SK-N-SH treated with all-trans-retinoic acid at 6 μM for 48 hours (cell line): ENCODE data around the gene RAMACL.

ENCODE experiments used
- ATAC-seq: fragments of 200-7000 bp; cut with Tn5 transposase; 3 replicates; pipeline ENCODE4 v1.9.1; 2020; ENCODE audit warnings: mild to moderate bottlenecking, moderate library complexity
- ARNTL ChIP-seq: fragments of 450-650 bp; formaldehyde crosslinking; IDR thresholded peaks from 2 replicates; pipeline ENCODE4 v1.5.0; 2020; ENCODE audit warnings: low read depth, mild to moderate bottlenecking, moderate library complexity, borderline replicate concordance
- BACH2 ChIP-seq: fragments of 250-450 bp; sonication (Bioruptor Pico); IDR thresholded peaks from 2 replicates; pipeline ENCODE4 v1.9.0; 2021; ENCODE audit warnings: mild to moderate bottlenecking, borderline replicate concordance
- CREB5 ChIP-seq: fragments of 250-450 bp; sonication (Bioruptor Pico); IDR thresholded peaks from 2 replicates; pipeline ENCODE4 v1.5.1; 2020; ENCODE audit warnings: low read depth, mild to moderate bottlenecking, moderate library complexity
- ESRRG ChIP-seq: fragments of 250-450 bp; sonication (Bioruptor Pico); IDR thresholded peaks from 2 replicates; pipeline ENCODE4 v1.6.1; 2021; ENCODE audit warnings: mild to moderate bottlenecking
- GLIS3 ChIP-seq: fragments of 250-450 bp; sonication (Bioruptor Pico); IDR thresholded peaks from 2 replicates; pipeline ENCODE4 v1.5.0; 2020; ENCODE audit warnings: mild to moderate bottlenecking, moderate library complexity
- ISL1 ChIP-seq: fragments of 250-450 bp; sonication (Bioruptor Pico); IDR thresholded peaks from 2 replicates; pipeline ENCODE4 v2.1.2; 2022; ENCODE audit warnings: mild to moderate bottlenecking, moderate library complexity
- OSR1 ChIP-seq: fragments of 250-450 bp; sonication (Bioruptor Pico); IDR thresholded peaks from 2 replicates; pipeline ENCODE4 v1.8.0; 2022; ENCODE audit warnings: moderate library complexity, mild to moderate bottlenecking, inconsistent platforms
- PATZ1 ChIP-seq: fragments of 250-450 bp; sonication (Bioruptor Pico); IDR thresholded peaks from 2 replicates; pipeline ENCODE4 v1.8.0; 2020; ENCODE audit warnings: mild to moderate bottlenecking, moderate library complexity, borderline replicate concordance
- POU6F1 ChIP-seq: fragments of 250-450 bp; sonication (Bioruptor Pico); IDR thresholded peaks from 2 replicates; pipeline ENCODE4 v1.8.0; 2021; ENCODE audit warnings: low read depth, mild to moderate bottlenecking, moderate library complexity, borderline replicate concordance
- PPARA ChIP-seq: fragments of 250-450 bp; sonication (Bioruptor Pico); IDR thresholded peaks from 2 replicates; pipeline ENCODE4 v1.5.0; 2020; ENCODE audit warnings: mild to moderate bottlenecking, borderline replicate concordance
- RARB ChIP-seq: fragments of 250-450 bp; sonication (Bioruptor Pico); IDR thresholded peaks from 2 replicates; pipeline ENCODE4 v1.8.0; 2021; ENCODE audit warnings: mild to moderate bottlenecking, moderate library complexity
- SNAI2 ChIP-seq: fragments of 250-450 bp; sonication (Bioruptor Pico); IDR thresholded peaks from 2 replicates; pipeline ENCODE4 v1.5.0; 2020; ENCODE audit warnings: mild to moderate bottlenecking, moderate library complexity
- TCF4 ChIP-seq: fragments of 250-450 bp; sonication (Bioruptor Pico); IDR thresholded peaks from 2 replicates; pipeline ENCODE4 v1.8.0; 2021; ENCODE audit warnings: mild to moderate bottlenecking, moderate library complexity, borderline replicate concordance
- TOX ChIP-seq: fragments of 250-450 bp; sonication (Bioruptor Pico); IDR thresholded peaks from 2 replicates; pipeline ENCODE4 v1.8.0; 2021; ENCODE audit warnings: mild to moderate bottlenecking, moderate library complexity, borderline replicate concordance
- ZC3H10 ChIP-seq: fragments of 250-450 bp; sonication (Bioruptor Pico); IDR thresholded peaks from 2 replicates; pipeline ENCODE4 v1.5.1; 2021; ENCODE audit warnings: mild to moderate bottlenecking, moderate library complexity
- ZFP3 ChIP-seq: fragments of 250-450 bp; sonication (Bioruptor Pico); IDR thresholded peaks from 2 replicates; pipeline ENCODE4 v1.5.0; 2020; ENCODE audit warnings: mild to moderate bottlenecking, moderate library complexity
- ZFP30 ChIP-seq: fragments of 450-650 bp; formaldehyde crosslinking; IDR thresholded peaks from 2 replicates; pipeline ENCODE4 v1.5.0; 2022; ENCODE audit warnings: mild to moderate bottlenecking, moderate library complexity
- ZNF565 ChIP-seq: fragments of 450-650 bp; formaldehyde crosslinking; conservative IDR thresholded peaks from 2 replicates; pipeline ENCODE4 v1.5.0; 2020; ENCODE audit warnings: low read depth, mild to moderate bottlenecking, moderate library complexity
- ZNF70 ChIP-seq: fragments of 450-650 bp; formaldehyde crosslinking; IDR thresholded peaks from 2 replicates; pipeline ENCODE4 v1.5.0; 2020; ENCODE audit warnings: mild to moderate bottlenecking, moderate library complexity
- ZNF8 ChIP-seq: fragments of 450-650 bp; formaldehyde crosslinking; IDR thresholded peaks from 2 replicates; pipeline ENCODE4 v1.5.0; 2020; ENCODE audit warnings: mild to moderate bottlenecking, moderate library complexity
- TF ChIP-seq, protein P1 (sequence below): fragments of 250-450 bp; sonication (Bioruptor Pico); IDR thresholded peaks from 2 replicates; pipeline ENCODE4 v1.5.0; 2020; ENCODE audit warnings: mild to moderate bottlenecking, moderate library complexity
- TF ChIP-seq, protein P2 (sequence below): fragments of 250-450 bp; sonication (Bioruptor Pico); IDR thresholded peaks from 2 replicates; pipeline ENCODE4 v1.5.1; 2021; ENCODE audit warnings: mild to moderate bottlenecking, moderate library complexity

Gene RAMACL

DNA sequence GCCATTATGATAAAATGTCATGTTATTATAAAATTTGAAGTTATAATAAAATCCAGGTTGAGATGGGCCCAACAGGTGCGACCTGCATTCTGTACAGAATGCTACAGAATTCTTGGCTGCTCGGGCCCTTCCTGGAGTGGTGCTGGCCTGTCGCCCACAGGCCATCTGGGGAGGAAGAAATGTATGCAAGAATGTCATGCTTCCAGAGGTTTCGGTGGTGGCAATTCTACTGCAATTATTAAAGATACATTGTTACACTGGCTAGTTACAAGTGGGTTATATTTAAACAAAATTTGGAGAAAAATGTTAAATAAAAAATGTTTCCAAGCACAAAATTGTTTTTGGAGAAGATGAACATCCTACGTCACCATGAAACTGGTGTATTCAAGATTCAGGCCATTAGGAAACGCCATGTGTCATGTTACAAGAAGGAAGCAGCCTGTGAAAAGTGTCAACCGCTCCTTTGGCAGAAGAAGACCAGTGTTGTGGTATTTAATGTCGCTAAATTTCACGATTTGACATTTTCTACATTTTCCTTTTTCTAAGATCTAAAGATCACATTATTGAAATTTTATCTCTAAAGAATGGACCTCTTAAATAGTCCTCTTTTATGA, 7.1 kb downstream of the RAMACL start:
- TF ChIP-seq, protein P1, sequence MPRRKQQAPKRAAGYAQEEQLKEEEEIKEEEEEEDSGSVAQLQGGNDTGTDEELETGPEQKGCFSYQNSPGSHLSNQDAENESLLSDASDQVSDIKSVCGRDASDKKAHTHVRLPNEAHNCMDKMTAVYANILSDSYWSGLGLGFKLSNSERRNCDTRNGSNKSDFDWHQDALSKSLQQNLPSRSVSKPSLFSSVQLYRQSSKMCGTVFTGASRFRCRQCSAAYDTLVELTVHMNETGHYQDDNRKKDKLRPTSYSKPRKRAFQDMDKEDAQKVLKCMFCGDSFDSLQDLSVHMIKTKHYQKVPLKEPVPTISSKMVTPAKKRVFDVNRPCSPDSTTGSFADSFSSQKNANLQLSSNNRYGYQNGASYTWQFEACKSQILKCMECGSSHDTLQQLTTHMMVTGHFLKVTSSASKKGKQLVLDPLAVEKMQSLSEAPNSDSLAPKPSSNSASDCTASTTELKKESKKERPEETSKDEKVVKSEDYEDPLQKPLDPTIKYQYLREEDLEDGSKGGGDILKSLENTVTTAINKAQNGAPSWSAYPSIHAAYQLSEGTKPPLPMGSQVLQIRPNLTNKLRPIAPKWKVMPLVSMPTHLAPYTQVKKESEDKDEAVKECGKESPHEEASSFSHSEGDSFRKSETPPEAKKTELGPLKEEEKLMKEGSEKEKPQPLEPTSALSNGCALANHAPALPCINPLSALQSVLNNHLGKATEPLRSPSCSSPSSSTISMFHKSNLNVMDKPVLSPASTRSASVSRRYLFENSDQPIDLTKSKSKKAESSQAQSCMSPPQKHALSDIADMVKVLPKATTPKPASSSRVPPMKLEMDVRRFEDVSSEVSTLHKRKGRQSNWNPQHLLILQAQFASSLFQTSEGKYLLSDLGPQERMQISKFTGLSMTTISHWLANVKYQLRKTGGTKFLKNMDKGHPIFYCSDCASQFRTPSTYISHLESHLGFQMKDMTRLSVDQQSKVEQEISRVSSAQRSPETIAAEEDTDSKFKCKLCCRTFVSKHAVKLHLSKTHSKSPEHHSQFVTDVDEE (CRISPR knock-in tag): no peak
- no peak for TF ChIP-seq ISL1 (CRISPR knock-in tag)
- TF ChIP-seq ARNTL (CRISPR knock-in tag): no peak
- TF ChIP-seq SNAI2 (CRISPR knock-in tag): no peak
- no peak for TF ChIP-seq ZNF565 (CRISPR knock-in tag)
- no peak for TF ChIP-seq ZNF70
- TF ChIP-seq RARB (CRISPR knock-in tag): no peak
- TF ChIP-seq PATZ1 (CRISPR knock-in tag): no peak
- TF ChIP-seq ZFP30: no peak
- no peak for TF ChIP-seq TCF4 (CRISPR knock-in tag)
- no peak for TF ChIP-seq TOX (CRISPR knock-in tag)
- no peak for TF ChIP-seq BACH2 (CRISPR knock-in tag)
- no peak for TF ChIP-seq ZC3H10
- TF ChIP-seq ESRRG (CRISPR knock-in tag): no peak
- TF ChIP-seq, protein P2, sequence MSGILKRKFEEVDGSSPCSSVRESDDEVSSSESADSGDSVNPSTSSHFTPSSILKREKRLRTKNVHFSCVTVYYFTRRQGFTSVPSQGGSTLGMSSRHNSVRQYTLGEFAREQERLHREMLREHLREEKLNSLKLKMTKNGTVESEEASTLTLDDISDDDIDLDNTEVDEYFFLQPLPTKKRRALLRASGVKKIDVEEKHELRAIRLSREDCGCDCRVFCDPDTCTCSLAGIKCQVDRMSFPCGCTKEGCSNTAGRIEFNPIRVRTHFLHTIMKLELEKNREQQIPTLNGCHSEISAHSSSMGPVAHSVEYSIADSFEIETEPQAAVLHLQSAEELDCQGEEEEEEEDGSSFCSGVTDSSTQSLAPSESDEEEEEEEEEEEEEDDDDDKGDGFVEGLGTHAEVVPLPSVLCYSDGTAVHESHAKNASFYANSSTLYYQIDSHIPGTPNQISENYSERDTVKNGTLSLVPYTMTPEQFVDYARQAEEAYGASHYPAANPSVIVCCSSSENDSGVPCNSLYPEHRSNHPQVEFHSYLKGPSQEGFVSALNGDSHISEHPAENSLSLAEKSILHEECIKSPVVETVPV: no peak
- TF ChIP-seq CREB5 (CRISPR knock-in tag): no peak
- TF ChIP-seq GLIS3 (CRISPR knock-in tag): no peak
- no peak for TF ChIP-seq OSR1 (CRISPR knock-in tag)
- no peak for ATAC-seq

- no peak for ATAC-seq
- TF ChIP-seq BACH2 (CRISPR knock-in tag) (no peak), POU6F1 (CRISPR knock-in tag) (no peak), ZC3H10 (no peak), ZFP3 (CRISPR knock-in tag) (no peak), TOX (CRISPR knock-in tag) (no peak), PPARA (CRISPR knock-in tag) (no peak), ISL1 (CRISPR knock-in tag) (no peak), ARNTL (CRISPR knock-in tag) (no peak), GLIS3 (CRISPR knock-in tag) (no peak), PATZ1 (CRISPR knock-in tag) (no peak), ZNF8 (CRISPR knock-in tag) (no peak), SNAI2 (CRISPR knock-in tag) (no peak), TCF4 (CRISPR knock-in tag) (no peak), ZFP30 (no peak)
- TF ChIP-seq, protein P2: no peak
- TF ChIP-seq, protein P1 (CRISPR knock-in tag): no peak
Measured at GRCh38 chr6:166578536-166579236, 7.8 kb downstream of the RAMACL start.
